Panc1 (cell line): ENCODE results near the gene HBS1L.

Experiments
- POLR2AphosphoS5 ChIP-seq: IDR thresholded peaks from 2 replicates; pipeline ENCODE4 v1.6.1; 2012; ENCODE audit warnings: mild to moderate bottlenecking, low read depth, low read length, moderate library complexity
- TF ChIP-seq, protein P1 (sequence below): fragments of 450-650 bp; IDR thresholded peaks from 2 replicates; pipeline ENCODE4 v1.5.1; 2017; ENCODE audit warnings: mild to moderate bottlenecking

- TF ChIP-seq, protein P1, sequence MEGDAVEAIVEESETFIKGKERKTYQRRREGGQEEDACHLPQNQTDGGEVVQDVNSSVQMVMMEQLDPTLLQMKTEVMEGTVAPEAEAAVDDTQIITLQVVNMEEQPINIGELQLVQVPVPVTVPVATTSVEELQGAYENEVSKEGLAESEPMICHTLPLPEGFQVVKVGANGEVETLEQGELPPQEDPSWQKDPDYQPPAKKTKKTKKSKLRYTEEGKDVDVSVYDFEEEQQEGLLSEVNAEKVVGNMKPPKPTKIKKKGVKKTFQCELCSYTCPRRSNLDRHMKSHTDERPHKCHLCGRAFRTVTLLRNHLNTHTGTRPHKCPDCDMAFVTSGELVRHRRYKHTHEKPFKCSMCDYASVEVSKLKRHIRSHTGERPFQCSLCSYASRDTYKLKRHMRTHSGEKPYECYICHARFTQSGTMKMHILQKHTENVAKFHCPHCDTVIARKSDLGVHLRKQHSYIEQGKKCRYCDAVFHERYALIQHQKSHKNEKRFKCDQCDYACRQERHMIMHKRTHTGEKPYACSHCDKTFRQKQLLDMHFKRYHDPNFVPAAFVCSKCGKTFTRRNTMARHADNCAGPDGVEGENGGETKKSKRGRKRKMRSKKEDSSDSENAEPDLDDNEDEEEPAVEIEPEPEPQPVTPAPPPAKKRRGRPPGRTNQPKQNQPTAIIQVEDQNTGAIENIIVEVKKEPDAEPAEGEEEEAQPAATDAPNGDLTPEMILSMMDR: no peak
- no peak for TF ChIP-seq POLR2AphosphoS5
These were observed 132.8 kb downstream of the HBS1L start for GRCh38 chr6:134921721-134922261.
